Common myeloid progenitor, CD34-positive (primary cell): Measurements from ENCODE around the gene SPAG16.

Source experiments
- CTCF ChIA-PET: fragments of 350-600 bp; sonication (Branson Sonifier 250); formaldehyde crosslinking; loops from one replicate; lab custom pipeline; 2021; ENCODE audit warnings: antibody characterized with exemption; lab: Charles Lee
- POLR2A ChIA-PET: fragments of 350-600 bp; sonication (Branson Sonifier 250); formaldehyde crosslinking; loops from one replicate; lab custom pipeline; 2021; ENCODE audit warnings: antibody characterized with exemption; lab: Charles Lee
- DNase-seq, 3 donors: peaks; one replicate each; pipeline versions ENCODE4 v3.0.0 to v3.0.0-alpha.2; 2013
- H3K27ac ChIP-seq, 2 experiments: 1 replicate in 1 of 2; 2 replicates in 1 of 2; pipeline ENCODE4 v1.7.0; 2013; ENCODE audit warnings: inconsistent platforms in 2 of 2, low read length in 2 of 2, mild to moderate bottlenecking in 2 of 2, low read depth in 1 of 2, moderate library complexity in 1 of 2; ENCODE audit not compliant: severe bottlenecking in 2 of 2, insufficient read depth in 1 of 2, poor library complexity in 1 of 2
- H3K27me3 ChIP-seq, 5 experiments: replicated peaks in 2 of 5; 1 replicate in 3 of 5; 2 replicates in 2 of 5; pipeline versions ENCODE4 v1.6.1 to v1.7.0; 2013; ENCODE audit warnings: low read length in 4 of 5, mild to moderate bottlenecking in 2 of 5, moderate library complexity in 2 of 5, inconsistent platforms in 1 of 5; ENCODE audit not compliant: insufficient read depth in 5 of 5, control insufficient read depth in 4 of 5
- H3K36me3 ChIP-seq, 4 experiments: 1 replicate in 2 of 4; 2 replicates in 2 of 4; pipeline versions ENCODE4 v1.6.1 to v1.7.0; 2013; ENCODE audit warnings: low read length in 3 of 4, control low read depth in 1 of 4, mild to moderate bottlenecking in 1 of 4; ENCODE audit not compliant: control insufficient read depth in 4 of 4, insufficient read depth in 4 of 4
- H3K4me1 ChIP-seq, 4 experiments: 1 replicate in 3 of 4; 2 replicates in 1 of 4; pipeline versions ENCODE4 v1.6.1 to v1.7.1; 2013; ENCODE audit warnings: low read length in 3 of 4, mild to moderate bottlenecking in 3 of 4, control low read depth in 1 of 4, inconsistent platforms in 1 of 4, moderate library complexity in 1 of 4; ENCODE audit not compliant: control insufficient read depth in 4 of 4, insufficient read depth in 4 of 4; ENCODE audit errors: control extremely low read depth in 1 of 4
- H3K4me3 ChIP-seq, 7 experiments: 1 replicate in 4 of 7; 2 replicates in 3 of 7; pipeline versions ENCODE4 v1.5.1 to v1.7.0; 2013; ENCODE audit warnings: mild to moderate bottlenecking in 7 of 7, low read length in 6 of 7, moderate library complexity in 6 of 7, inconsistent platforms in 2 of 7, low read depth in 2 of 7, control low read depth in 1 of 7; ENCODE audit not compliant: insufficient read depth in 4 of 7, control insufficient read depth in 1 of 7; ENCODE audit errors: extremely low read depth in 1 of 7
- H3K9me3 ChIP-seq, 5 experiments: 1 replicate in 4 of 5; 2 replicates in 1 of 5; pipeline versions ENCODE4 v1.6.1 to v1.7.1; 2013; ENCODE audit warnings: low read length in 4 of 5, mild to moderate bottlenecking in 2 of 5, inconsistent platforms in 1 of 5, low read depth in 1 of 5, moderate library complexity in 1 of 5; ENCODE audit not compliant: control insufficient read depth in 4 of 5, insufficient read depth in 2 of 5; ENCODE audit errors: control extremely low read depth in 1 of 5
- WGBS: methylation state at CpG from one replicate; pipeline ENCODE4 v1.1.5; 2013; ENCODE audit not compliant: insufficient coverage; 5-methylcytosine and 5-hydroxymethylcytosine counted together

Gene SPAG16

GRCh38 chr2:214174563-214174962, 890.3 kb downstream of the SPAG16 start:
- Histone ChIP-seq H3K4me1 (no peaks in the 10 kb centered on the region), H3K27ac (no peak overlapping the region), H3K9me3 (no peaks in the 10 kb centered on the region), H3K36me3 (no peaks in the 10 kb centered on the region), H3K27me3 (no peaks in the 10 kb centered on the region), H3K4me3 (no peak overlapping the region)
- WGBS: no CpG with 5 or more reads among the region's 1 CpG
- no peak for DNase-seq
- ChIA-PET CTCF (no interaction called here), POLR2A (no interaction called here)

DNA sequence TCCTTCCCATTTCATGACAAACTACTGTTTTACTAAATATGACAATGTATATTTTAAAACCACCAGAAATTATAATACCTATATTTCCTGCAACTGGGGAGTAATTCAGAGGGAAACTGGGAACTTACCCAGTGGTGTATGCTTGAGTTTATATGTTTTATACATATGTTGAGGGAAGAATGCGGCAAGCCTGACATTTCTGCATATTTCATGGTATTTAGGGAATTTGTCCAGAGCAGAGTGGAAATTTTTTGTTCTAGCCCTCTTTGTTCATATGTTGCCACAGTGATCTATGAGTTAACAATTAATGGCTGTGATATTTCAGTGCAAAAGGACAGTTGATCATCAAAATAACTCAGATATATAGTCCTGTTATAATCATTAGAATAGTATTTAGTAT, 895.8 kb downstream of the SPAG16 start:
- Histone ChIP-seq H3K27ac (no peak overlapping the region), H3K4me3 (no peak overlapping the region), H3K27me3 (no peaks in the 10 kb centered on the region), H3K36me3 (no peaks in the 10 kb centered on the region), H3K9me3 (no peaks in the 10 kb centered on the region), H3K4me1 (no peaks in the 10 kb centered on the region)
- ChIA-PET POLR2A (no interaction called here), CTCF (no interaction called here)
- 100% methylated on average over 1 of the region's 1 CpG for WGBS
- DNase-seq: no peak

- POLR2A ChIA-PET: no interaction called here
- no peaks in the 10 kb centered on the region for H3K4me1 ChIP-seq
- H3K27me3 ChIP-seq: no peaks in the 10 kb centered on the region
- WGBS: 100% methylated on average over 1 of the region's 3 CpGs
- H3K9me3 ChIP-seq: no peaks in the 10 kb centered on the region
- no peak overlapping the region for H3K4me3 ChIP-seq
- H3K36me3 ChIP-seq: no peaks in the 10 kb centered on the region
- CTCF ChIA-PET: no interaction called here
- no peak for DNase-seq
- H3K27ac ChIP-seq: no peak overlapping the region
Observed at GRCh38 chr2:214180686-214181085, 896.4 kb downstream of the SPAG16 start.

GRCh38 chr2:214184461-214184860, 900.2 kb downstream of the SPAG16 start:
- 100% methylated on average over 1 of the region's 2 CpGs for WGBS
- ChIA-PET POLR2A (no interaction called here), CTCF (no interaction called here)
- Histone ChIP-seq H3K36me3 (no peaks in the 10 kb centered on the region), H3K27me3 (no peaks in the 10 kb centered on the region), H3K9me3 (no peaks in the 10 kb centered on the region), H3K27ac (no peak overlapping the region), H3K4me1 (no peaks in the 10 kb centered on the region), H3K4me3 (no peak overlapping the region)
- DNase-seq: no peak

- POLR2A ChIA-PET: no interaction called here
- Histone ChIP-seq H3K27me3 (no peaks in the 10 kb centered on the region), H3K27ac (no peak overlapping the region), H3K4me3 (no peak overlapping the region), H3K36me3 (no peaks in the 10 kb centered on the region), H3K9me3 (no peaks in the 10 kb centered on the region), H3K4me1 (no peaks in the 10 kb centered on the region)
- CTCF ChIA-PET: no interaction called here
- 71% methylated on average over 1 of the region's 2 CpGs for WGBS
- no peak for DNase-seq
Observed at GRCh38 chr2:214185546-214185945, 901.3 kb downstream of the SPAG16 start.

DNA sequence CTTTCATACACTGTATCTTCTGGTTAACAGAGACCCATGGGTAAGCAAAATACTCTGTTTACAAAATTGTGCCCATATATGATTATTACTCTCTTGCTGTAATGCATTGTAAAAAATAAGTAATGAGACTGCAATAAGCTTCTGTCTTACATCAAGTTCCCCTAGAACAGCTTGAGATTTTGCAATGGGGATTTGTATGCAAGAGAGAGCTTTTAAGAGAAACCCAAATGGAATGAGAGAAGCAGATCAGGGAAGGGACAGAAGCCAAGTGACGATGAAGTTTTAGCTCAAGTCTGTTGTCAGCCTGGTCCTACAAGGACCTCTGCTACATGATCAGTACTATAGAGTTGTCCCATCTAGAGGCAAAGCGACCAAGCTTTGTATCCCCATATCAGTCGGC, 908.4 kb downstream of the SPAG16 start:
- Histone ChIP-seq H3K27me3 (peaks cover 0 to 2% (median 0%) of the 10 kb centered on the region in 5 experiments), H3K4me1 (no peaks in the 10 kb centered on the region), H3K9me3 (no peaks in the 10 kb centered on the region), H3K27ac (no peak overlapping the region), H3K36me3 (no peaks in the 10 kb centered on the region), H3K4me3 (no peak overlapping the region)
- ChIA-PET CTCF (interaction anchor here (1.1 to 1.2 kb wide), 2 partner anchors 11 to 16 kb away, joined by 3 to 4 read pairs; no protein-coding TSS in a partner anchor), POLR2A (no interaction called here)
- DNase-seq: no peak
- WGBS: 100% methylated on average over 1 of the region's 3 CpGs

DNA sequence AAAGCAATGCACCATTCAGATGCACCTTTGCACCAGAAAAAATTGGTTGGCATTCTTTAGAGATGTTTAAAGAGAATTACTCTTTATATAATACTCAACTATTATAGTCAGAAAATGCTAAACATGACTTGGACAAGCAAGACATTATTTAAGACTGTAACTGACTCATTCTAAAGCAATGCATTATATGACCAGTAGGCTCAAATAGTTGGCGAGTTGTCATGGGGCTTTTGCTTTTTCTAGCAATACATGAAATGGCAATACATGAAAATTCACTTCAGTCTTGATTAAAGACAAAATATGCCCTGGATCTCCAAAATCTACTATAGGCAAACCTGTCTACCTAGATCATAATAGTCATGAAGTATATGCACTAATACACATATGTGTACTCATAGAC, 909.7 kb downstream of the SPAG16 start:
- Histone ChIP-seq H3K27me3 (peaks cover 0 to 2% (median 0%) of the 10 kb centered on the region in 5 experiments), H3K27ac (no peak overlapping the region), H3K9me3 (no peaks in the 10 kb centered on the region), H3K4me3 (no peak overlapping the region), H3K4me1 (no peaks in the 10 kb centered on the region), H3K36me3 (no peaks in the 10 kb centered on the region)
- ChIA-PET CTCF (no interaction called here), POLR2A (no interaction called here)
- DNase-seq: no peak
- WGBS: 83% methylated on average over 1 of the region's 1 CpG
